ENCODE data around the gene HCN2.

HCN2 gene

DNA sequence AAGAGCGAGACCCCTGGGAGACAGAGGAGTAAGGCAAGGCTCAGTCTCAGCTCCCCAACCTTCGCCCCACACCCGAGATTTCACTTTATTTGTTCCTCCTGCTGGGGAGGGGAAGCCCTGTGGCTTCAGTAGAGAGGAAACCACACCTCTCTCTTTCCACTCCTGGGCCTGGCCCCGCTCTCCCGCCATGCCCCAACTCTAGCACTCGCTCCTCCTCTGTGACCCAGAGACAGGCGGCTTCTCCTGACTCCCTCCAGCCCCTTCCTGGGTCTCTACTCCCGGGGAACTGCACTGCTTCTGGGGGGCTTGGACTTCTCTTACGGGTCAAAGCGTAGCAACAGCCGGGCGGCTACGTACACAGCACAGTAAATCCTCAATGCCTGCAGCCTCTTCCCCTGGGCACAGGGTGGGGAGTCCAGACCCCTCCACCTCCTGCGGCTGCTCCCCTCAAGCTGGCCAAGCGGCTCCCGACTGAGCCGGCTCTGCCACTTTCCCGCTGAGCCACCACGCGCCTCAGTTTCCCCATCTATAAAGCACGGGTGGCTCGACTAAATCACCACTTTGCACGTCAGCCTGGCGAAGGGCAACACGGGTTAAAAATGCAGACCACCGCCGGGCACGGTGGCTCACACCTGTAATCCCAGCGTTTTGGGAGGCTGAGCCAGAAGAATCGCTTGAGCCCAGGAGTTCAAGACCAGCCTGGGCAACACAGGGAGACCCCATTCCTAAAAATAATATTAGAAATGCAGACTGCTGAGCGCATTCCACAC is 71.9 kb downstream of the HCN2 start:
- DNase-seq (ENCODE audit: low read depth): no peak
- TF ChIP-seq, protein P1, sequence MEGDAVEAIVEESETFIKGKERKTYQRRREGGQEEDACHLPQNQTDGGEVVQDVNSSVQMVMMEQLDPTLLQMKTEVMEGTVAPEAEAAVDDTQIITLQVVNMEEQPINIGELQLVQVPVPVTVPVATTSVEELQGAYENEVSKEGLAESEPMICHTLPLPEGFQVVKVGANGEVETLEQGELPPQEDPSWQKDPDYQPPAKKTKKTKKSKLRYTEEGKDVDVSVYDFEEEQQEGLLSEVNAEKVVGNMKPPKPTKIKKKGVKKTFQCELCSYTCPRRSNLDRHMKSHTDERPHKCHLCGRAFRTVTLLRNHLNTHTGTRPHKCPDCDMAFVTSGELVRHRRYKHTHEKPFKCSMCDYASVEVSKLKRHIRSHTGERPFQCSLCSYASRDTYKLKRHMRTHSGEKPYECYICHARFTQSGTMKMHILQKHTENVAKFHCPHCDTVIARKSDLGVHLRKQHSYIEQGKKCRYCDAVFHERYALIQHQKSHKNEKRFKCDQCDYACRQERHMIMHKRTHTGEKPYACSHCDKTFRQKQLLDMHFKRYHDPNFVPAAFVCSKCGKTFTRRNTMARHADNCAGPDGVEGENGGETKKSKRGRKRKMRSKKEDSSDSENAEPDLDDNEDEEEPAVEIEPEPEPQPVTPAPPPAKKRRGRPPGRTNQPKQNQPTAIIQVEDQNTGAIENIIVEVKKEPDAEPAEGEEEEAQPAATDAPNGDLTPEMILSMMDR (conservative IDR thresholded peaks at IDR 0.05; ENCODE audit: control insufficient read depth, insufficient read depth, low read depth, low read length): no peak
- H3K4me3 ChIP-seq (ENCODE audit: control insufficient read depth, low read depth, low read length): peak overlapping the region; percentile 75

DNA sequence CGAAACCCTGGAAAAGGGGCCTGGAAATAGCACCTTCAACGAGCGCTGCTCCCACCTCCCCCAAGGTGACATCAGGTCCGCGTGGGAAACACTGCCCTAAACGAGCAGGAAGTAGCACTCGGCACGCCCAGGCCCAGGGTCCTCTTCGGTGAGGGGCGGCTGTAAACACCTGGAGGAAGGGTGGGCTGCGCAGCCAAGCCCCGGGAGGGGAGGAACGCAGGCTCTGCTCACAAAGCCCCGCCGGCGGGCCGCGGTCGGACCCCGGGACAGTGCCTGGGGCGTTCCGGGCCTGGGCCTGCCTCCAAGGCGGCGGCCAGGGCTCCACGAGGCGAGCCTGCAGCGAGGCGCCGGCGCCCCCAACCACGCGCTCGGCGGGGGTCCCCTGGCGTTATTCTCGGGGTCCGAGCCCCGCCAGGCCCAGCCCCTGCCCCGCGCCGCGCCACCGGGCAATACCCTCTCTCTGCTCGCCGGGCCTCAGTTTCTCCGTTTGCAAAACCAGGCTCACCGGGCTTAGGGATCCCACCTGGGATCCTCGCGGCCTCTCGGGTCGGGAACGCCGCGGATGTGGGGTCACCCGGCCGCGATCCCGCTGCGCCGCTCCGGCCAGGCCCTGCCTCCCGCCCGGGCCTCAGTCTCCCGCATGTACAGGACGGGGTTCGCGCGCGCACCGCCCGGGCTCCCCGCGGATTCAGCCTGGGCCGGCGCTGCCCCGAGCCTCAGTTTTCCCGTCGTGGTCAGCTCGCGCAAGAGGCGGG is 72.7 kb downstream of the HCN2 start:
- peak; percentile 37 for DNase-seq (ENCODE audit: low read depth)
- TF ChIP-seq, protein P1 (conservative IDR thresholded peaks at IDR 0.05; ENCODE audit: control insufficient read depth, insufficient read depth, low read depth, low read length): no peak
- H3K4me3 ChIP-seq (ENCODE audit: control insufficient read depth, low read depth, low read length): peak overlapping the region; percentile 75

DNA sequence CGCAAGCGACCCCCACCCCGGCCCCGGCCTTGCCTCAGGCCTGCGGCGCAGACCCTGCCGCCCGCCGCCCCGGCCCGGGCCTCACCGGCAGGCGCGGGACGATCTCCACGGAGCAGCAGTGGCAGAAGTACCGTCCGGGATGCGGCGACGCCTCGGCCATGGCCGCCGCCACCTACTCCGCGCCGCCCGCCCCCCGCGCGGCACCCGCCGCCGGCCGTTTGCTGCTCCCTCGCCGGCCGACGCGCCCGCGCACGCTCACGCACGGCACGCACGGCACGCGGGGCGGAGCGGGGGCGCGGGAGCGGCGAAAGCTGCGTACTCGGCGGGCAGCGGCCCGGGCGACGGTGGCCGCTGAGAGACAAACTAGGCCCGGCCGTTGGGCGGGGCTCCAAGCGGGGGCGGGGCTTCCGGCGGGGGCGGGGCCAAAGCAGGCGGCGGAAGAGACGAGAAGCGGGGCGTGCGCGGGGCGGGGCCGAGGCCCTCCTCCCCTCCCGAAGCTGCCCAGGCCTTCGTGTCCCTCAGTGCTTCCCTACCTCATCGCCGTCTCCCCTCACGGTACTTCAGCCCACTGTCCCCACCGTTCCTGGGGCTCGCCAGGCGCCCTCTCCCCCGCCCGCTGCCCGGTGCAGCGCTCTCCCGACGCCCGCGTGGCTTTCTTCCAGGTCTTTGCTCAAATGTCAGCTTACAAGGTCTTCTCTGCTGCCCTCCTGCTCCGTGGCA is 73.4 kb downstream of the HCN2 start, which contains the start of gene RNF126:
Gene RNF126, minus strand, starts transcription at position 253 of the 720 bp plus-strand sequence. Its CDS starts 93 bp downstream, at position 160.
- H3K4me3 ChIP-seq (ENCODE audit: control insufficient read depth, low read depth, low read length): peak within 1 kb of the TSS; percentile 75
- TF ChIP-seq, protein P1 (conservative IDR thresholded peaks at IDR 0.05; ENCODE audit: control insufficient read depth, insufficient read depth, low read depth, low read length): no peak

DNA sequence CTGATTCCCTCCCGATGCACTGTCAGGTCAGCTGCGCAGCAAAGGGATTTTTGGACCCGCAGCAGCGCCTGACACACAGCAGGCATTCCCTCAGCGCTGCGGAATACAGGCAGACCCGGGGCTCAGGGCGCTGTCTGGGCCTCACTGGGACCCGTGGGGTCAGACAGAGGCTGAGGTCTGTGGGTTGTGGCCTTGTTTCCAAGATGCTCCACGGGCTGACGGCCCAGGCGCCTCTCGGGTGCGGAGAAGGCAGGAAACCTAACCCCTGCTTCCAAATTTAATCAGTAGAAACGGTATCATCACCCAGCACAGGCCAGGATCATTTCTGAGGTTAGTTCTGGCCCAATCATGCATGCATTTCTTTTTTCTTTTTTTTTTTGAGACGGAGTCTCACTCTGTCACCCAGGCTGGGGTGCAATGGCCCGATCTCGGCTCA is 74.0 kb downstream of the HCN2 start:
- H3K4me3 ChIP-seq (ENCODE audit: control insufficient read depth, low read depth, low read length): peak overlapping the region; percentile 48
- no peak for DNase-seq (ENCODE audit: low read depth)
- TF ChIP-seq, protein P1 (conservative IDR thresholded peaks at IDR 0.05; ENCODE audit: control insufficient read depth, insufficient read depth, low read depth, low read length): no peak

More for the DNA sequence above, 73.4 kb downstream of the HCN2 start, which contains the start of gene RNF126:
- DNase-seq (ENCODE audit: low read depth): peak; percentile 85

DNA sequence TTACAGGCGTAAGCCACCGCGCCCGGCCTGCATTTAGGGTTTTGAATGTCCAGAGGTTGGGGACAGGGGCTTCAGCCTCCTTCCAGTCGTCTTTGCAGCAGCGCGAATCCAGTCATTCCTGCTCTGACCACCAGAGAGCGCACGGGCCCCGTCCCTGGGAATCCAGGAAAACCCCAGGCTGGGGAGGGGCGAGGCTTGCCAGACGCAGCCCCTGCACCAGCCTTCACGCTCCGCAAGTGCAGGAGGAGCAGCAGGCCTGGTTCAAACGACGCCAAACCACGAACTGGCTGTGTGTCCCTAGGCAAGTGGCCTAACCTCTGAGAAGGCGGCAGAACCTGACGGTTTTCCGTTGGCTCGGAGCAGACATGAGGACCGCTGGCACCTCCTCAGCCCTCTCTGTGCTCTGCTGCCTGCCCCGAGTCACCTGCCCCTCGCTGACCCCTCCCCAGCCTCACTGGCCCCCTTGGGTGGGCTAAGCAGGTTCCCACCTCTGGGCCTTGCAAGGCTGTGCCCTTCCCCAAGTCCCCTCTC is 75.3 kb downstream of the HCN2 start:
- TF ChIP-seq, protein P1 (conservative IDR thresholded peaks at IDR 0.05; ENCODE audit: control insufficient read depth, insufficient read depth, low read depth, low read length): peak; percentile 87
- peak; percentile 63 for DNase-seq (ENCODE audit: low read depth)
- H3K4me3 ChIP-seq (ENCODE audit: control insufficient read depth, low read depth, low read length): no peak overlapping the region
